Measurements from ENCODE around the gene MMAA. TPM values are rescaled to one million over a fixed set of nuclear protein-coding genes. Genes with fewer than 3 reads are reported as not detected.

Gene MMAA
- total RNA-seq, 2 donors from 2014 or later: 3.9 to 7.0 TPM

GRCh38 chr4:145644699-145645098 lies 25.5 kb downstream of the MMAA start:
- no peak for TF ChIP-seq CTCF (IDR thresholded peaks at IDR 0.05)
- Histone ChIP-seq H3K36me3 (peaks cover 4% of the 10 kb centered on the region), H3K4me3 (no peak overlapping the region), H3K27ac (no peak overlapping the region), H3K4me1 (peaks cover 0 to 6% of the 10 kb centered on the region in 2 donors), H3K9me3 (no peaks in the 10 kb centered on the region), H3K27me3 (no peaks in the 10 kb centered on the region)
- no peak for DNase-seq (ENCODE audit: low spot score)

- Histone ChIP-seq H3K27me3 (no peaks in the 10 kb centered on the region), H3K36me3 (peaks cover 6% of the 10 kb centered on the region), H3K27ac (no peak overlapping the region), H3K4me3 (no peak overlapping the region), H3K4me1 (no peaks in the 10 kb centered on the region), H3K9me3 (no peaks in the 10 kb centered on the region)
- TF ChIP-seq CTCF (IDR thresholded peaks at IDR 0.05): no peak
- no peak for DNase-seq (ENCODE audit: low spot score)
These were observed 37.0 kb downstream of the MMAA start for GRCh38 chr4:145656156-145656555.

GRCh38 chr4:145660064-145660463 lies 40.9 kb downstream of the MMAA start:
- no peak for TF ChIP-seq CTCF (IDR thresholded peaks at IDR 0.05)
- H3K4me3 ChIP-seq: no peak overlapping the region
- no peak for DNase-seq (ENCODE audit: low spot score)
- H3K9me3 ChIP-seq: no peaks in the 10 kb centered on the region
- H3K27me3 ChIP-seq: no peaks in the 10 kb centered on the region
- no peak overlapping the region for H3K27ac ChIP-seq
- peaks cover 6% of the 10 kb centered on the region for H3K36me3 ChIP-seq
- no peaks in the 10 kb centered on the region for H3K4me1 ChIP-seq

- Histone ChIP-seq H3K4me1 (no peaks in the 10 kb centered on the region), H3K9me3 (no peaks in the 10 kb centered on the region), H3K27ac (no peak overlapping the region), H3K36me3 (no peaks in the 10 kb centered on the region), H3K4me3 (no peak overlapping the region), H3K27me3 (no peaks in the 10 kb centered on the region)
- DNase-seq (ENCODE audit: low spot score): no peak
- no peak for TF ChIP-seq CTCF (IDR thresholded peaks at IDR 0.05)
These were observed 44.0 kb downstream of the MMAA start for GRCh38 chr4:145663194-145663593.

GRCh38 chr4:145665773-145666172 lies 46.6 kb downstream of the MMAA start:
- H3K4me3 ChIP-seq: no peak overlapping the region
- H3K36me3 ChIP-seq: no peaks in the 10 kb centered on the region
- no peaks in the 10 kb centered on the region for H3K27me3 ChIP-seq
- no peaks in the 10 kb centered on the region for H3K9me3 ChIP-seq
- H3K4me1 ChIP-seq: no peaks in the 10 kb centered on the region
- no peak overlapping the region for H3K27ac ChIP-seq
- no peak for DNase-seq (ENCODE audit: low spot score)
- TF ChIP-seq CTCF (IDR thresholded peaks at IDR 0.05): no peak

GRCh38 chr4:145670422-145670821 lies 51.2 kb downstream of the MMAA start:
- Histone ChIP-seq H3K4me1 (no peaks in the 10 kb centered on the region), H3K4me3 (no peak overlapping the region), H3K9me3 (no peaks in the 10 kb centered on the region), H3K36me3 (no peaks in the 10 kb centered on the region), H3K27me3 (no peaks in the 10 kb centered on the region), H3K27ac (no peak overlapping the region)
- no peak for TF ChIP-seq CTCF (IDR thresholded peaks at IDR 0.05)
- no peak for DNase-seq (ENCODE audit: low spot score)

All from right atrium auricular region (tissue), 2 donors.